HepG2 (cell line): Measurements from ENCODE around the gene UBE2R2. TPM values are rescaled to one million over a fixed set of nuclear protein-coding genes. Genes with fewer than 3 reads are reported as not detected.
"Not testable (repeated sequence)": the region's sequence is repeated elsewhere in the genome, so short reads cannot be mapped to it uniquely, and the experiment has no call there.

Source experiments
- ATAC-seq: fragments of 200-7000 bp; cut with Tn5 transposase; 3 replicates; pipeline ENCODE4 v1.9.1; 2020; ENCODE audit warnings: mild to moderate bottlenecking, moderate library complexity
- BruUV-seq: library from RNA; stranded (reverse); fragments of 400-500 nt; replicated peaks from 2 replicates; lab custom pipeline; 2021; lab: Mats Ljungman, UMichigan
- CTCF ChIA-PET: fragments of 300-600 bp; formaldehyde crosslinking; extraction: SDS; loops from one replicate; lab custom pipeline; 2021; ENCODE audit warnings: low total read pairs, inconsistent platforms, low intra/inter-chr PET ratio; lab: Yijun Ruan, JAX
- POLR2A ChIA-PET: fragments of 350-600 bp; sonication (Branson Sonifier 250); formaldehyde crosslinking; loops from one replicate; lab custom pipeline; 2020; ENCODE audit warnings: antibody characterized with exemption, inconsistent platforms; lab: Yijun Ruan, JAX
- DNase-seq: peaks from one replicate; pipeline ENCODE4 v3.0.0-alpha.2; 2015; ENCODE audit warnings: low spot score
- FAIRE-seq: peaks from 3 replicates; lab custom pipeline; 2011; peaks lifted over from hg19 to GRCh38; lab: Jason Lieb, UNC
- H2AFZ ChIP-seq: one replicate; pipeline ENCODE4 v1.6.1; 2011; ENCODE audit warnings: low read length, inconsistent platforms
- H3K27ac ChIP-seq: fragments of 300-600 bp; 3 replicates; pipeline ENCODE4 v1.8.0; 2011; ENCODE audit warnings: mixed run types, mild to moderate bottlenecking, mixed read lengths, low read length, inconsistent platforms; ENCODE audit not compliant: insufficient read depth; ENCODE audit errors: extremely low read length
- H3K27me3 ChIP-seq, 2 experiments: fragments of 200-600 bp in 1 of 2; 2 replicates in 1 of 2; 3 replicates in 1 of 2; pipeline versions ENCODE4 v1.6.0 to v1.8.0; 2011; ENCODE audit warnings: low read length in 2 of 2, mild to moderate bottlenecking in 2 of 2, moderate library complexity in 2 of 2, inconsistent platforms in 1 of 2; ENCODE audit not compliant: insufficient read depth in 2 of 2, control insufficient read depth in 1 of 2
- H3K36me3 ChIP-seq, 2 experiments: fragments of 200-600 bp in 1 of 2; replicated peaks in 1 of 2; 2 replicates in 1 of 2; 3 replicates in 1 of 2; pipeline versions ENCODE4 v1.5.1 to v1.8.0; 2011; ENCODE audit warnings: low read length in 2 of 2, inconsistent platforms in 1 of 2; ENCODE audit not compliant: insufficient read depth in 2 of 2, control insufficient read depth in 1 of 2
- H3K4me1 ChIP-seq: 2 replicates; pipeline ENCODE4 v1.5.1; 2012; ENCODE audit warnings: low read length, inconsistent platforms; ENCODE audit not compliant: insufficient read depth
- H3K4me2 ChIP-seq: 2 replicates; pipeline ENCODE4 v1.6.0; 2011; ENCODE audit warnings: low read depth, low read length, inconsistent platforms
- H3K4me3 ChIP-seq, 3 experiments: fragments of 200-600 bp in 1 of 3; sonication (generic), shearing (Covaris generic) in 1 of 3; replicated peaks in 1 of 3; 2 replicates each; pipeline ENCODE4 v1.5.1; 2011 to 2016; ENCODE audit warnings: low read length in 3 of 3, inconsistent platforms in 2 of 3, low read depth in 2 of 3, mild to moderate bottlenecking in 2 of 3, control low read depth in 1 of 3, mixed read lengths in 1 of 3; ENCODE audit not compliant: insufficient read depth in 1 of 3
- H3K79me2 ChIP-seq: one replicate; pipeline ENCODE4 v1.6.1; 2011; ENCODE audit warnings: low read length, inconsistent platforms; ENCODE audit not compliant: insufficient read depth
- H3K9ac ChIP-seq: 2 replicates; pipeline ENCODE4 v1.6.0; 2011; ENCODE audit warnings: mild to moderate bottlenecking, low read depth, low read length, inconsistent platforms; ENCODE audit not compliant: insufficient read depth
- H3K9me3 ChIP-seq: 2 replicates; pipeline ENCODE4 v1.5.1; 2012; ENCODE audit warnings: mild to moderate bottlenecking, low read length
- H4K20me1 ChIP-seq: 2 replicates; pipeline ENCODE4 v1.6.0; 2011; ENCODE audit warnings: inconsistent platforms, mild to moderate bottlenecking, low read length, moderate library complexity; ENCODE audit not compliant: insufficient read depth
- ATF7-NPFF ChIP-seq: sonication (generic); formaldehyde crosslinking; IDR thresholded peaks from 2 replicates; pipeline ENCODE4 v1.8.1; 2023; ENCODE audit warnings: mild to moderate bottlenecking, low read depth, missing genetic modification reagents, moderate library complexity
- KDM4B ChIP-seq: sonication (generic); formaldehyde crosslinking; IDR thresholded peaks from 2 replicates; pipeline ENCODE4 v1.4.0; 2020; ENCODE audit warnings: missing genetic modification reagents
- POLR2G ChIP-seq: fragments of 200-400 bp; formaldehyde crosslinking; IDR thresholded peaks from 2 replicates; pipeline ENCODE4 v1.6.1; 2018; ENCODE audit warnings: mild to moderate bottlenecking, low read depth, low read length, moderate library complexity
- SPEN ChIP-seq: sonication (generic); formaldehyde crosslinking; IDR thresholded peaks from 2 replicates; pipeline ENCODE4 v1.5.1; 2020; ENCODE audit warnings: low read depth, mild to moderate bottlenecking, missing genetic modification reagents
- WGBS: methylation state at CpG from one replicate; pipeline ENCODE4 v1.1.6; 2017; ENCODE audit warnings: low lambda C conversion rate; 5-methylcytosine and 5-hydroxymethylcytosine counted together
- in situ Hi-C: cut with HindIII; loops from 2 replicates; pipeline ENCODE4 v1.10.0; 2017; ENCODE audit warnings: low pct_unique_long_range_greater_than_20kb; ENCODE audit not compliant: extremely low pct_ligation_motif_present
- intact Hi-C: fragments of 100-400 bp; cut with micrococcal nuclease; formaldehyde crosslinking; loops from one replicate; pipeline ENCODE4 v1.10.0; 2022; ENCODE audit not compliant: unreplicated experiment
- polyA plus RNA-seq, 8 experiments: library from polyadenylated mRNA; depleted of rRNA in 3 of 8; stranded (reverse) in 7 of 8; unstranded in 1 of 8; fragments of >200 nt; fragmentation: Illumina TruSeq in 4 of 8; extraction: Trizol in 4 of 8; gene quantifications; 2 replicates each; pipeline versions ENCODE4 v1.2.1 to v1.2.3, GENCODE V29; 2011 to 2016; ENCODE audit warnings: low read depth in 4 of 8, missing spikeins in 1 of 8, mixed read lengths in 1 of 8; ENCODE audit not compliant: insufficient read depth in 1 of 8
- total RNA-seq, 5 experiments: library from RNA; depleted of rRNA; stranded (reverse); fragments of >200 nt; fragmentation: Illumina TruSeq; extraction: Trizol; gene quantifications; 2 replicates each; pipeline ENCODE4 v1.2.3, GENCODE V29; 2016; ENCODE audit warnings: low read depth in 1 of 5
- TF ChIP-seq, protein P1 (sequence below): fragments of 450-650 bp; IDR thresholded peaks from 2 replicates; pipeline ENCODE4 v1.6.1; 2016
- TF ChIP-seq, protein P2 (sequence below): sonication (generic); formaldehyde crosslinking; IDR thresholded peaks from 2 replicates; pipeline ENCODE4 v1.4.0; 2020; ENCODE audit warnings: missing genetic modification reagents

UBE2R2 gene
- total and polyA plus RNA-seq, 2 of the 13 experiments (the other 11 are each of a cell fraction or from before 2014, with no cell fraction given) = 14.8 to 20.9 TPM

DNA sequence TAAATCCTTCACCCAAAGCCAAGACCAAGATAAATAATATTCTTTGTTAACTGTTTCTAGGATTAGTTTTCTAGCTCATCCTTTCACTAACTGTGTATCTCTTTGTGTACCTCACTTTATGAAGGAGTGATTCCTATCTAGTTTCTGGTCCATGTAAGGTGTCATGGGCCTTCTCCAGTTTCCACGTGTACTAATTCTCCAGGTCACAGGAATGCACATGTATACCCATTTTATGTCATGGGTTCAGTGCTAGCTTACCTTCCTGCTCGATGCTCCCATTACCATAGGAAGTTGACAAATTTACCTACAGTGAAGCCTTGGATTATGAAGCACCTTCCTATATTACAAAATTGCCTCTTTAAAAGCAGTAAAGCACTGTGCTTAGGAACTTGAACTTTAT is 27.5 kb upstream of the UBE2R2 start:
- CTCF ChIA-PET, H3K36me3 ChIP-seq, H3K4me2 ChIP-seq, ATAC-seq, H4K20me1 ChIP-seq, H3K27ac ChIP-seq, POLR2A ChIA-PET, H3K79me2 ChIP-seq, BruUV-seq, H3K9ac ChIP-seq, H3K4me1 ChIP-seq, FAIRE-seq, H2AFZ ChIP-seq, H3K4me3 ChIP-seq, DNase-seq, intact Hi-C loops, in situ Hi-C loops, H3K9me3 ChIP-seq: not testable (repeated sequence)
- TF ChIP-seq, protein P1, sequence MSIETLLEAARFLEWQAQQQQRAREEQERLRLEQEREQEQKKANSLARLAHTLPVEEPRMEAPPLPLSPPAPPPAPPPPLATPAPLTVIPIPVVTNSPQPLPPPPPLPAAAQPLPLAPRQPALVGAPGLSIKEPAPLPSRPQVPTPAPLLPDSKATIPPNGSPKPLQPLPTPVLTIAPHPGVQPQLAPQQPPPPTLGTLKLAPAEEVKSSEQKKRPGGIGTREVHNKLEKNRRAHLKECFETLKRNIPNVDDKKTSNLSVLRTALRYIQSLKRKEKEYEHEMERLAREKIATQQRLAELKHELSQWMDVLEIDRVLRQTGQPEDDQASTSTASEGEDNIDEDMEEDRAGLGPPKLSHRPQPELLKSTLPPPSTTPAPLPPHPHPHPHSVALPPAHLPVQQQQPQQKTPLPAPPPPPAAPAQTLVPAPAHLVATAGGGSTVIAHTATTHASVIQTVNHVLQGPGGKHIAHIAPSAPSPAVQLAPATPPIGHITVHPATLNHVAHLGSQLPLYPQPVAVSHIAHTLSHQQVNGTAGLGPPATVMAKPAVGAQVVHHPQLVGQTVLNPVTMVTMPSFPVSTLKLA = peak; percentile 92
- H3K27me3 ChIP-seq = peaks cover 0 to 11% of the 10 kb centered on the region in 2 experiments; a peak in 1 of 5 replicates
- WGBS = 2% methylated on average over 2 of the region's 2 CpGs

DNA sequence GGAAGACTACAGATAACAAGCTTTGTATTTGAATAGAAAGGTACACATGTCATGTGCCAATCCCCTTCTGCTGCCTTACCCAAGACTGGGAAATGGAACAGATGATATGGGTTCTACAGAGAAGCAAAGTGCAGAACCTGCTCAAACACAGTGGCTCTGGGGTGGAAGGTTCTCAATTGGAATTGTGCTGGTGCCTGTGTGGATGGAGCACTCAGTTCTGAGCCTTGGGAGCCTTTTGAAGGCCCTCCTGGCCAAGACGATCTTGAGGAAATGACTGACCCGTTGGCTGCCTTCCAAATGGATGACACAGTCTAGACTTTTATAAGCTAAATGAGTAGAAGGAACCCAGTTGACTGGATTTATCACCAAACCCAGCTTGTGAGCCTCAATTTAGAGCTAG is 25.8 kb upstream of the UBE2R2 start:
- WGBS = no CpG with 5 or more reads among the region's 2 CpGs
- no peaks in the 10 kb centered on the region for H3K9me3 ChIP-seq
- FAIRE-seq (no peak), ATAC-seq (no peak)
- H3K4me3 ChIP-seq = no peak overlapping the region
- no peaks in the 10 kb centered on the region for H3K79me2 ChIP-seq
- H3K9ac ChIP-seq = no peak overlapping the region
- H3K4me2 ChIP-seq = no peak overlapping the region
- in situ Hi-C loops = no loop called here
- no peak overlapping the region for H3K27ac ChIP-seq
- POLR2A ChIA-PET = no interaction called here
- H4K20me1 ChIP-seq = no peaks in the 10 kb centered on the region
- H2AFZ ChIP-seq = no peak overlapping the region
- H3K4me1 ChIP-seq = peaks cover 3% of the 10 kb centered on the region
- H3K27me3 ChIP-seq = peaks cover 0 to 13% of the 10 kb centered on the region in 2 experiments; a peak in 2 of 5 replicates
- TF ChIP-seq KDM4B (CRISPR knock-in tag) = no peak
- TF ChIP-seq, protein P2, sequence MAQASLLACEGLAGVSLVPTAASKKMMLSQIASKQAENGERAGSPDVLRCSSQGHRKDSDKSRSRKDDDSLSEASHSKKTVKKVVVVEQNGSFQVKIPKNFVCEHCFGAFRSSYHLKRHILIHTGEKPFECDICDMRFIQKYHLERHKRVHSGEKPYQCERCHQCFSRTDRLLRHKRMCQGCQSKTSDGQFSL (CRISPR knock-in tag) = no peak
- TF ChIP-seq SPEN (CRISPR knock-in tag) = no peak
- TF ChIP-seq POLR2G = no peak
- TF ChIP-seq ATF7-NPFF (CRISPR knock-in tag) = no peak
- TF ChIP-seq, all 625 proteins: peak for 0
- CTCF ChIA-PET = no interaction called here
- no peaks in the 10 kb centered on the region for H3K36me3 ChIP-seq
- no TSS peak for BruUV-seq
- intact Hi-C loops = no loop called here
- no peak for DNase-seq

DNA sequence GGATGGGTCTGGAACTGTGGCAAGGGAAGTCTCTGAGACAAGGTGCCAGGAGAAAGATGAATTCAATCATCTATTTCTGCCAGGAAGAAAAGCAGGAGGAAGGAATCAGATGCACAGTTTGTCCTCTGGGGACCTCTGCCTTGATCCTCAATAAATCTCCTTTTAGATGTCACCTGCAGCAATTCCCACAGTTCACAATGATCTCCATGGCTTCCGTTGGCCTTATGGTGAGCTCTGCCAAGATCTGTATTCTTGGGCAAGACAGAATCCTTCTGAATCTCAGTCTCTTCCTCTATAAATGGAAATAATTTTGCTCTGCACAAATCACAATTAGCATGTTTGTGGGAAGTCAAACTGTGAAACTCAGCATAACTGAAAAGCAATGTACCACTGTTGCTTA is 23.5 kb upstream of the UBE2R2 start:
- H3K27me3 ChIP-seq = peaks cover 0 to 16% of the 10 kb centered on the region in 2 experiments; a peak in 3 of 5 replicates
- H3K79me2 ChIP-seq, BruUV-seq, intact Hi-C loops, POLR2A ChIA-PET, H3K9ac ChIP-seq, ATAC-seq, CTCF ChIA-PET, H3K4me1 ChIP-seq, H4K20me1 ChIP-seq, in situ Hi-C loops, DNase-seq, H2AFZ ChIP-seq, H3K27ac ChIP-seq, H3K4me2 ChIP-seq, FAIRE-seq, H3K36me3 ChIP-seq, H3K4me3 ChIP-seq, H3K9me3 ChIP-seq: not testable (repeated sequence)
- WGBS = 74% methylated on average over 1 of the region's 1 CpG
